Fibroblast of villous mesenchyme (primary cell): ENCODE results near the gene PAX5. TPM values are rescaled to one million over a fixed set of nuclear protein-coding genes. Genes with fewer than 3 reads are reported as not detected.

Experiments
- DNase-seq: peaks from one replicate; pipeline ENCODE4 v3.0.0-alpha.2; 2010; ENCODE audit warnings: low read depth
- H3K4me3 ChIP-seq: 2 replicates; pipeline ENCODE4 v1.5.1; 2011; ENCODE audit warnings: low read depth, mild to moderate bottlenecking, low read length
- CTCF ChIP-seq: IDR thresholded peaks from 2 replicates; pipeline ENCODE4 v1.5.1; 2012; ENCODE audit warnings: low read depth, mild to moderate bottlenecking, low read length; ENCODE audit not compliant: insufficient read depth
- total RNA-seq: library from RNA; depleted of rRNA; stranded (reverse); fragments of >200 nt; gene quantifications from 2 replicates; pipeline ENCODE4 v1.2.3, GENCODE V29; 2012

Gene PAX5
- total RNA-seq, 1 donor: not detected

GRCh38 chr9:36928210-36928609 is 105.9 kb downstream of the PAX5 start:
- no peak overlapping the region for H3K4me3 ChIP-seq
- TF ChIP-seq CTCF: no peak
- DNase-seq: no peak

- TF ChIP-seq CTCF: no peak
- H3K4me3 ChIP-seq: no peak overlapping the region
- no peak for DNase-seq
Measured at GRCh38 chr9:36924757-36925432, 109.2 kb downstream of the PAX5 start.

GRCh38 chr9:36924071-36924470 is 110.0 kb downstream of the PAX5 start:
- no peak for TF ChIP-seq CTCF
- H3K4me3 ChIP-seq: no peak overlapping the region
- peak; percentile 63 for DNase-seq

- no peak for DNase-seq
- no peak overlapping the region for H3K4me3 ChIP-seq
- no peak for TF ChIP-seq CTCF
Measured at GRCh38 chr9:36923025-36923625, 110.9 kb downstream of the PAX5 start.

GRCh38 chr9:36922548-36922947 is 111.5 kb downstream of the PAX5 start:
- H3K4me3 ChIP-seq: no peak overlapping the region
- peak; percentile 5 for DNase-seq
- no peak for TF ChIP-seq CTCF

- no peak for TF ChIP-seq CTCF
- DNase-seq: no peak
- H3K4me3 ChIP-seq: no peak overlapping the region
Measured at GRCh38 chr9:36914212-36914577, 119.9 kb downstream of the PAX5 start.
